ENCODE data around the gene STARD3.

STARD3 gene

GRCh38 chr17:39621523-39622379, 15.2 kb upstream of the STARD3 start:
- DNase-seq: peak; percentile 87

GRCh38 chr17:39622380-39623006, 14.5 kb upstream of the STARD3 start:
- DNase-seq: no peak

GRCh38 chr17:39623356-39623950, 13.5 kb upstream of the STARD3 start:
- DNase-seq: peak; percentile 86

GRCh38 chr17:39624313-39624712, 12.6 kb upstream of the STARD3 start:
- no peak for DNase-seq

GRCh38 chr17:39625198-39625785, 11.7 kb upstream of the STARD3 start:
- DNase-seq: no peak

- no peak for DNase-seq
These were observed 10.5 kb upstream of the STARD3 start, which contains the start of gene PPP1R1B for GRCh38 chr17:39626171-39627046. TSS of gene PPP1R1B (plus strand) at chr17:39626952. CDS start at chr17:39627393, 441 bp downstream.

- DNase-seq: no peak
These were observed 9.8 kb upstream of the STARD3 start for GRCh38 chr17:39627047-39627711.

GRCh38 chr17:39627712-39628516, 9.0 kb upstream of the STARD3 start:
- no peak for DNase-seq

- DNase-seq: no peak
These were observed 8.1 kb upstream of the STARD3 start for GRCh38 chr17:39628655-39629493.

- DNase-seq: no peak
These were observed 7.5 kb upstream of the STARD3 start for GRCh38 chr17:39629494-39629880.

- no peak for DNase-seq
These were observed 7.0 kb upstream of the STARD3 start for GRCh38 chr17:39629898-39630297.

GRCh38 chr17:39631403-39631802, 5.5 kb upstream of the STARD3 start:
- no peak for DNase-seq

GRCh38 chr17:39632153-39632941, 4.6 kb upstream of the STARD3 start:
- no peak for DNase-seq

- DNase-seq: no peak
These were observed 3.3 kb upstream of the STARD3 start for GRCh38 chr17:39633570-39634183.

GRCh38 chr17:39634384-39634871, 2.5 kb upstream of the STARD3 start:
- DNase-seq: no peak

GRCh38 chr17:39635614-39636176, 1.2 kb upstream of the STARD3 start:
- no peak for DNase-seq

GRCh38 chr17:39636587-39636926, 387 bp upstream of the STARD3 start:
- DNase-seq: no peak

GRCh38 chr17:39638317-39638716, 1.4 kb downstream of the STARD3 start:
- DNase-seq: no peak

All from T-helper 9 cell (primary cell).